ENCODE measurements around the gene MAGOH. TPM values are rescaled to one million over a fixed set of nuclear protein-coding genes. Genes with fewer than 3 reads are reported as not detected.
"Not testable (repeated sequence)": the region's sequence is repeated elsewhere in the genome, so short reads cannot be mapped to it uniquely, and the experiment has no call there.

MAGOH gene
- total RNA-seq (2014; rRNA removed; shearing (Covaris generic)), result 37.7 and 45.4 TPM in 2 replicates
- polyA plus RNA-seq (2015; cell fraction: cytosol; rRNA removed), result 50.1 and 66.0 TPM in 2 replicates
- 11.4 and 17.6 TPM in 2 replicates for polyA plus RNA-seq (2015; cell fraction: nucleus; rRNA removed)

DNA sequence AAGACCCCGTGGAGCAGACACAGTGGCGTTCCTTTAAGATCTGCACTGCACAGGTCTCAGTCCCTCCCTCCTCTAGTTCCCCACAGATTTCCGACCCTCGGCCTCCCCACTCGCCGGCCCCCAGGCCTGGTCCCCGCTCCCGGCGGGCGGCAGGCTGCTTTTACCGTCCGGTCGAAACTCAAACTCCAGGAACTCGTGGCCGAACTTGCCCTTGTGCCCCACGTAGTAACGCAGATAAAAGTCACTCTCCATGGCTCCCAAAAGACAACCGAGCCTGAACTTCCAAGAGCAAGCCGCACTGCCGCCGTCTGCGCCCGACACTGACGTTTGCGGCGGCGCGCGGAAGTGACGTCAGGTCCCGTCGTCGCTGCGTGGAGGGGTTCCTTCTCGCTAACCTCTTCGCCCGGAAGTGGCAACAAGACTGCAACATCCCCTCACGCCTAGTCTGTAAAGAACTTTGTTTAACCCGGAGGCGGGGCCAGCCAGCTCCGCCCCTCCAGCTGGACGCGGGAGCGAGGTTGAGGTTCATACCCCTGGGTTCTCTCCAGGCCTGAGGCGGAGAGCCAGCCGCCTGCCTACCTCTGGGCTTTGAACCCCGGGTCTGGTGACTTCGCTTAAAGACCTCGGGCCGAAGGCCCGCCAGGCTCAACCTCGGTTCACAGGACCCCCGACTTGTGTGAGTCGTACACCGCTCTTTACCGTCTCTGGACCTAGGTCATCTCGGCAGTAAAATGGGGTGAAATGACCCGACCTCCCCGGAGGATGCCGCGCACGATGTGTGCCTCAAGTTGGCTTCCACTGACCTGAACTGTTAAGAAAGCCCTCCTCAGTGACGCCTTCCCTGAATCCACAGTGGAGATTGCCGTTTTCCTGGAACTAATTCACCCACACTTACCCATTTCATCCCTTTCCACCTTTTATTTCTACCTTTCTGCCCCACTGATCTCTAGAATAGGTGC is at the start of gene MAGOH:
Gene MAGOH, minus strand, starts transcription at position 322 of the 959 bp plus-strand sequence. Its CDS starts 70 bp downstream, at position 252.
- in situ Hi-C loops (cut with HindIII; ENCODE audit: low pct_unique_long_range_greater_than_20kb, low sequenced_read_pairs), result no loop called here
- DNase-seq (ENCODE audit: low read depth, low spot score), result peak; percentile 93

DNA sequence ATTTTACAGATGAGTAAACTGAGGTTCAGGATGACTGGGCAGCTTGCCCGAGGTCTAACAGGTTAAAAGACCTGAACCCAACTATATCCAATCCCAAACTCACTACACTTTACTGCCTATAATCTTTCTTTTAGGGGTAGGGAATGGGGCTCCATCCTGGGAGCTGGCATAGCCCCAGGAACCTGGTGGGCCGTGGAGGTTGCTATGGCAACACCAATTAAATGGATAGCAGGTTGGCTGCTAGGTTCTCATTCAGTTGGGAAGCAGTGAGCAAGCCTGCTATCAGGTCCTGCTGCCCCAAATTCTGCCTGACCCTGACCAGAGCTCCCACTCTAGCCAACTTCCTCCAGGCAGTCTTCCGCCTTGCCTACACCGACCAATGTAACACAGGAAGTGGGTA is 48.6 kb upstream of the MAGOH start:
- no peak for DNase-seq (ENCODE audit: low read depth, low spot score)
- in situ Hi-C loops (cut with HindIII; ENCODE audit: low pct_unique_long_range_greater_than_20kb, low sequenced_read_pairs), result no loop called here

DNA sequence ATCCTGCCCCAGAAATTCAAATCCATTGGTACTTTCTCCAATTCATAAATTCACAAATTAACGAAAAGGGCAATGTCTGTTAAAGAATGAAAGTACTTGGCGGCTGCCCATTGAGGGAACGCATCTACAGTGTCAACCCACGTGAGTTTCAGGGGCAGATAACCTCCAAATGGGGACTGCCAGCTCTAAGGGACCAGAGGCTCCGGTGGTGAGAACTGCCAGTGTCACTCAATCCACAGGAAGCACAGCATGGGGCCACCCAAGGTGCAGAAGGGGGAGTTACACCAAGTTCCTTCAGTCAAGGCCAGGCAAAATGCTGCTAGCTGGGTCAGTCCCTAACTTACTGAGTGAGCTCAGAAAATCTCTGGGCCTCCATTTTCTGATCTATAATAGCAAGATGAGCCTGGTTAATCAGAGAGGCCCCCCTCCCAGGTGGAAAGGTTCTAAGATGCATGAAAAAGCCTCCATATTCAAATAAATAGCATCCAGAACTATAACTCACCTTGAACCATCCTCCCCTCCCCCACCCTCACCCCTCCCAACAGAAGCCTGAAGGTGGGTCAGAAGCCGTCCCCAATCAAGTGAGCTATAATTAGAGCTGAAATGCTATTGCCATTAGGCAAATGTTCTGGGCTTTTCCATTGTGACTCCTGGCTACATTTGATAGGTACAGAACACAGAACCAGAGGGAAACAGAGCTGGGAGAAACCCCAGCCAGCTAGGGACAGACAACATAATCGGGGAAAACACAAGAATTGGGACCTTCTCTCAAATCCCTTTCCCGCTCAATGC is 47.8 kb upstream of the MAGOH start:
- in situ Hi-C loops (cut with HindIII; ENCODE audit: low pct_unique_long_range_greater_than_20kb, low sequenced_read_pairs), result no loop called here
- DNase-seq (ENCODE audit: low read depth, low spot score), result no peak

DNA sequence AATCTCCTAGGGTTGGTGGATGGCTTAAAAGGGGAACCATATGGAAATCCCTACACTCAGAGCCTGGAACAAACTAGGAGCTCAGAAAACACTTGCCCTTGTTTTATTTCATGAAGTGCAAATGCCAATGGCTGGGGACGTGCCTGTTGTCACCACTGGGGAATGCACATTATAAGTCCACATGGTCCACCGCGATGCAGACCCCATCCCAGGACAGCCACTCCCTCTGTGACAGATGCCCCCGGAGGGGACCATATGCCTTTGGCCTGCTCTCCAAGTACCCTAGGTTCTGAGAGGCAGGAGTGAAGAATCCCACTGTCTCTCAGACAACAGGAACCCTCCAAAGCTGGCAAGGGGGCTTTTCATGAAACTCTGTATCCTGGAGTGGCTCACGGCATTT is 47.2 kb upstream of the MAGOH start:
- DNase-seq (ENCODE audit: low read depth, low spot score), result no peak
- in situ Hi-C loops (cut with HindIII; ENCODE audit: low pct_unique_long_range_greater_than_20kb, low sequenced_read_pairs), result no loop called here

DNA sequence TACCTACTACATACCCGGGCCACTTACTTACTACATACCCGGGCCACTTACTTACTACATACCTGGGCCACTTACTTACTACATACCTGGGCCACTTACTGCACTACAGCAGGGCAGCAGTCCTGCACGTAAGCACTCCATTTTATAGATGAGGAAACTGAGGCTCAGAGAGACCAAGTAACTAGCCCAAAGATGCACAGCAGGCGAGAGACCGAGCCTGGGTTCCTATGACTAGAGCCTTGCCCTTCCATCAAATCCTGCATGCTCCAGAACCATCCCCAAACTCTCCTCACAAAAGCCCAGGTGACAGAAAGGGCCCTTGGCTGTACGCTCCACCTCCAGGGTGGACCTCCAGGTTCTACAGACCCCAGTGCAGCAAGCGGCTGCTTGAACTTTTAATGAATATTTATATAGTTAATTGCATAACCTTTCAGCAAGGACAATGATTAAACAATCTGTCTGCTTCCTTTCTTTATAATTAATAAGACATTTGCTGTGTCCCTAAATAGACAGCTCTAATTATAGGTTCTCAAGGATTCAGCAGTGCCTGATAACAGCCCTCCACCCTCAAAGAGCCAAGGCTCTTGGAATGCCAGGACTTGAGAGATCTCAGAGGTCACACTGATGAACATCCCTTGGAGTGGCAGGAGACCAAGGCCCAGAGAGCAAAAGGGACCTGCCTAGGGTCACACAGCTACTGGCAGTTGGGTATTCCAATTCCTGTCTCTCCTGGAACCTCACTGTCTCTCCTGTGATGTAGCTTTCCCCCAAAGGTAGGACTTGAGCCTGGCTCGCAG is 46.1 kb upstream of the MAGOH start:
- no peak for DNase-seq (ENCODE audit: low read depth, low spot score)
- in situ Hi-C loops (cut with HindIII; ENCODE audit: low pct_unique_long_range_greater_than_20kb, low sequenced_read_pairs), result no loop called here

DNA sequence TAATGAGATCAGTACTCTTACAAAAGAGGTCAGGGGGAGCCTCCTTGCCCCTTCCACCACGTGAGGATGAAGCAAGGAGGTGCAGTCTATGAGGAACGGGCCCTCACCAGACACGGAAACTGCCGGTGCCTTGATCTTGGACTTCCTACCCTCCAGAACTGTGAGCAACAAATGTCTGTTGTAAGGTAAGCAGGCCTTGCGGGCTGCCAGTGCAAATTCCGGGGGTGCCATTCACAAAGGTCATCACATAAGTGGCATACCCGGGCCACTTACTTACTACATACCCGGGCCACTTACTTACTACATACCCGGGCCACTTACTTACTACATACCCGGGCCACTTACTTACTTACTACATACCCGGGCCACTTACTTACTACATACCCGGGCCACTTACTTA is 44.8 kb upstream of the MAGOH start:
- in situ Hi-C loops (cut with HindIII; ENCODE audit: low pct_unique_long_range_greater_than_20kb, low sequenced_read_pairs); DNase-seq (ENCODE audit: low read depth, low spot score): not testable (repeated sequence)

DNA sequence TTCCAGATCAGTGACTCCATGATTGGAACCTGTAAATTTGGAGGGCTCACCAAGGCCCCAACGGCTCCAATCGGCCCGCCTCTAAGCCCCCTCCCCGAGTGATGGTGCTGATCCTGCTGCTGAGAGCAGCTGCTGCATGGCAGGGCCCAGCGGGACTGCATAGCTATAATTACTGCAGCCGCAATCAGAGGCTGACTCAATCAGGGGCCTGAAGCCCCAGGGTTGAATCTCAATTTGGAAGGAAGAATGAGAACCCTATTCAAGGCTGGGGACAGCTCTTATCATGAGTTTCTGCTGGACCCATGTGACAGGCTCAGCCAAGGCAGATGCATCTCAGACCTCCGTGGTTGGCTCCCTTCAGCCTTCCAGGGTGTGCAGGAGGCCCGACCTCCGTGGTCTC is 42.8 kb upstream of the MAGOH start:
- in situ Hi-C loops (cut with HindIII; ENCODE audit: low pct_unique_long_range_greater_than_20kb, low sequenced_read_pairs), result no loop called here
- peak; percentile 67 for DNase-seq (ENCODE audit: low read depth, low spot score)

DNA sequence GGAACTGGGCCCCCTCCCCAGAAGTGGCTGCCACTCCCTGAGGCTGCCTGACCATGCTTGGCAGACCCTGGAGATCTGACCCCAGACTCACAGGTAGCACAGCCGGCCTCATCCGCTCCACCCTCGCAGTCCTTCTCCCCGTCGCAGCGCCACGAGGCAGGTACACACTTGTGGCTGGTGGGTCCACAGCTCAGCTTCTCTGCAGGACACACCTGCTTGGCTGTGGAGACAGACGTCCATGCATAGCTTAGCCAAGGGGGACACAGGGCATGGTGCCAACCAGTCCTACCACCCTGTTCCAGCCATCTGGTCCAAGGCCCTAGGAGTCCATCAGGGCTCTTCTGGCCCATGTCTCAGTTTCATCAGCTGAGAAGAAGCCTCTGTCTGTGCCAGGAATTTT is 42.2 kb upstream of the MAGOH start:
- in situ Hi-C loops (cut with HindIII; ENCODE audit: low pct_unique_long_range_greater_than_20kb, low sequenced_read_pairs), result no loop called here

DNA sequence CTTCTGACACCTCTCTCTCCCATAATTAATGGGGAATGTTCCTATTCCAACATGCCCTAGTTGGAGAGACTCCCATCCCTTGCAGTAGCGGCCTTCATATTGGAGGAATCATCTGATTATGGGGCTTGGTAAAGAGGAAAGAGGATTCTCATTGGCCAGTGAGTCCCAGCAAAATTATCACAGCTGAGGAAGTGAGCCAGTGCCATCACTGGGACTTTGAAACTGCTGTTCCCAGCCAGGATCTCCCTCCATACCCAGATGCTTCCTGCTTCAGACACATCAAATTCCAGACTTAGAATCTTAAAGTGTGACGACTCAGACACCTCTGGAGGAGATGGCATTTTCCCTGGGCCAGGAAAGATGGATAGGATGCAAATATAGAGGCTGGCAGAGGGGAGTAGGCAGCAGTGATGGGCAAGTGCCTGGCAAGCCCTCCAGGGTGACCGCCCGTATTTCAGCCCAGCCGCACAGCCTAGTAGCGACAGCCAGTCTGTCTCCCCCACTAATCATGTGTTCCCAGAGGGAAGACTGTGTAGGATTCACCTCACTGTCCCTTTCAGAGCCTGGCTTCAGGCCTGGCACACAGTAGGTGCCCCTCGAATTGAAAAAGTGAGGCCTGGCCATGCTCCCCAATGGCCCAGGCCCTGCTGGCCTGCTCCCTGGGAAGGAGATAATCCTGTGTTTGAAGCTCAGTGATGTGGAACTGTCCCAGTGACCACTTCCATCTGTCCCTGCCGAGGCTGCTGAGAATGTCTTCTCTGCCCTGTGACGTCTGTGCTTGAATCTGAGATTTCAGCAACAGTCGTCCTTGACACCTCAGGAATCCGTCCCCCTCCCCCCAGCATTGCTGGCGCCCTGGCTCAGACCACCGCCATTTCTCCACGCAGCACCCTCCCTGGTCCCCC is 41.2 kb upstream of the MAGOH start:
- no peak for DNase-seq (ENCODE audit: low read depth, low spot score)
- in situ Hi-C loops (cut with HindIII; ENCODE audit: low pct_unique_long_range_greater_than_20kb, low sequenced_read_pairs), result no loop called here

More for the DNA sequence above, 42.2 kb upstream of the MAGOH start:
- DNase-seq (ENCODE audit: low read depth, low spot score), result no peak

DNA sequence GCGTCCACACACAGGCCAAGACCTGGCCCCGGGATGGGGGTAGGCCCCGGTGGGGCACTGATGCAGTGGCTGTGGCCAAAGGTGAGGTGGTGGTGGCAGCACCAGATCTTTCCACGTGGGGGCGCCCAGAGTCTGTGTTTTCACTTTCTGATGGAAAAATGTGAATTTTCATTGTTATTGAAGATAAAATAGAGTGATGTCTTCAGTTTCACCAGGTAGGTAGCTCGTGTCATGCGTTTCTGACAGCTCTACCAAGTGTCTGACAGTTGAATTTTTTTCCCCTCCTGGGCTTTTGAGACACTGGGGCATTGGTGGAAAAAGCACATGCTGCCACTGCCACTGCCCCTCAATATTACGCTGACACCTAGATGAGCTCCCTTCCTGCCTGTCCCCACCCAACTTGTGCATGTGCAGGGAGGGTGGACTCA is 40.0 kb upstream of the MAGOH start:
- DNase-seq (ENCODE audit: low read depth, low spot score), result peak; percentile 39
- in situ Hi-C loops (cut with HindIII; ENCODE audit: low pct_unique_long_range_greater_than_20kb, low sequenced_read_pairs), result no loop called here

DNA sequence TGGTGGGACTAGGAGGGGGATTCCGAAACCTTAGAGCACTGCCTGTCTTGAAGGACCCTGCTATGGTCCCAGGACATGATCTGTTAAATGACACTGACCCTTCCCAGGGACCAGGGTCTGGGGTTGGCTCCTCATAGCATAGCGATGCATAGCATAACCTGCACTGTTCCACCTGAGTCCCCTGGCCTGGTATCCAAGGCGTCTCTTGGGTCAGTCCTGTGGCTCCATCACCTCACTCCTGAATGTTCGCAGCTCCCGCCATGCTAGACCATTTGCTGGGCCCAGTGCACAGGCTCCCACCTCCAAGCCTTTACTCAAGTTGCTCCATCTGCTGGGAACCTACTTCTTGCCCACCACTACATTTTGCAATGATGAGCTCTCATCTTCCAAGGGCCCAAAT is 39.0 kb upstream of the MAGOH start:
- DNase-seq (ENCODE audit: low read depth, low spot score), result no peak
- in situ Hi-C loops (cut with HindIII; ENCODE audit: low pct_unique_long_range_greater_than_20kb, low sequenced_read_pairs), result no loop called here

DNA sequence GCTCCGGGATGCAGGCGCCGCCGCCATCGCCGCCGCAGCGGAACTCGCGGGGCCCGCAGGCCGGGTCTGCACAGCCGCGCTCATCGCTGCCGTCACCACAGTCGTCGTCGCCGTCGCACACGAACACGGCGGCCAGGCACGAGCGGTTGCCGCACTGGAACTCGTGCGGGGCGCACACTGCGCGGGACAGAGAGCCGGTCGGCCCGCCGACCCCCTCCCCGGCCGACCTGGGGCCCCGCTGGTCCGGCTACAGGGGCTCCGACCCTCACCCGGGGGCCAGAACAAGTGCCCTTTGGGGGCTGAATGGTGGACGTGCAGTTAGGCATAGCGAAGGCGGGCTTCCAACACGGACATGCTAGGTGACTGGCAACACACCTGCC is 38.6 kb upstream of the MAGOH start:
- in situ Hi-C loops (cut with HindIII; ENCODE audit: low pct_unique_long_range_greater_than_20kb, low sequenced_read_pairs), result no loop called here
- DNase-seq (ENCODE audit: low read depth, low spot score), result no peak

DNA sequence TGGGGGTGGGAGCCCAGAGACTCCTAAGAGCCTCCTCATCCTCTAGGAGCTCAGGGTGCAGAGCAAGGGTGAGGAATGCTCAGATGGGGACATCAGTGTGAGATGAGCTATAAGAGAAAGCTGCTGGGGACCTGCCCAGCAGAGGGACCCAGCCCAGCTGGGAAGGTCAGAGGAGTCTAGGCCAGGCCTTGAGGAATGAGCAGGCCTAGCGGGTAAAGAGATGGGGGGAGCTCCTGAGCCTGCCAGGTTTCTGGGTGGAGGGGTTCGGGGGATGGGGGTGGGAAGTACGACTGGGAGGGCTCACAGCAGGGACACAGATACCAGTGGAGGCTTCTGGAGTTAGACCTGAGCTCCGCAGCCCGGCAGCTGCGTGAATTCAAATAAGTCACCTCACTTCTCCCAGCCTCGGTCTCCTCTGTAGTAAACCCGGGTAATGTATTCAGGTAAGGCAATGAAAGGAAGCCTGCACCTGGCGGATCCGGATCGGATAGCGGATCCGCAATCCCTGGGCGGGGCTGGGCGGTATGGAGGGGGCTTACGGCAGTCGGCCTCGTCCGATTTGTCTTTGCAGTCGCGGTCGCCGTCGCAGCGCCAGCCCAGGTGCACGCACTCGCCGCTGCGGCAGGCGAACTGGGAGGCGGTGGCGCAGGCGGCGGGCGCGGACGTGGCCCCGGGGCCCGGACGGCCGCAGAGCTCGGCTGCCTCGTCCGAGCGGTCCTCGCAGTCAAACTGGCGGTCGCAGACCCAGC is 38.0 kb upstream of the MAGOH start:
- DNase-seq (ENCODE audit: low read depth, low spot score), result no peak
- in situ Hi-C loops (cut with HindIII; ENCODE audit: low pct_unique_long_range_greater_than_20kb, low sequenced_read_pairs), result no loop called here

DNA sequence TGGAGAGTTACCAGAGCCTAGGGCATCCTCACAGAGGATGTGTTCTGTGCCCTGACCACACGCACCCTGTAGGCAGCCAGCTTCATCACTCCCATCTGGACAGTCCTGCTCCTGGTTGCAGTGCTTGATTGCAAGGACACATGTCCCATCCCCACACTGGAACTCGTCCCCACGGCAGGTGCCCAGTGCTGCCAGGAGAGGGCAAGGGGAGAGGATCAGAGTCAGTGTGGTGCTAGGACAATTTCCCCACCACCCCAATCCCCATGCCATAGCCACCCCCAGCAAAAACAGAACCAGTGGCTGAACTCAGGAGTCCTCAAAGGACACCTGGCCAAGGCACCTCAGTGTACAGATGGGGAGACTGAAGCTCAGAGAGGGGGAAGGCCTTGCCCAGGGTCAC is 37.2 kb upstream of the MAGOH start:
- DNase-seq (ENCODE audit: low read depth, low spot score), result no peak
- in situ Hi-C loops (cut with HindIII; ENCODE audit: low pct_unique_long_range_greater_than_20kb, low sequenced_read_pairs), result no loop called here

DNA sequence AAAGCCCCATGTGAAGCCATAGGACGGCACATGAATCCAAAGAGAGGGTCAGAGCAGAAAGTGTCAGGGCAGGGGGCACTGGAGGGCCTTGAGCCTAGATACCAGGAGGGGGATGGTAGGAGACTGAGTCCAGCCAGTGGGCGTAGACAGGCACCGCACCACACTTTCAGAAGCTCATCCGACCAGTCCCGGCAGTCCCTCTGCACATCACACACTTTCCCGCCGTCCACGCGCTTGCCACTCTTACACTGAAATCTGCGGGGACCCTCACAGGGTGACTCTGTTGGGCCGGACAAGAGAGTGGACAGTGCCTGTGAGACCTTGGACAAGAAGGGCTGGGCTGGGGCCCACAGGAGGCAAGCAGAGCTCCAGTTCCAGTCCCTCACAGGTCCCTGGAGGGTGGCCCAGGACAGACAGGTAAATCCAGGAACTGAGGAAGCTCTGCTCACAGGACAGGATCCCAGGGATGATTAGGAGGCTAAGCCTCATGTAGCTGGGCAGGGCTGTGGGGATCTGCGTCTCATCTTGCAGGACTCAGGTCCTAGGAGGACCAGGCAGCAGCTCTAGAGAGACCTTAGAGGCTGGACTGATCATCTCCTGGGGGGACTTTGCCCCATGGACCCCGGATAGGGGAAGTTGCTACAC is 36.3 kb upstream of the MAGOH start:
- in situ Hi-C loops (cut with HindIII; ENCODE audit: low pct_unique_long_range_greater_than_20kb, low sequenced_read_pairs), result no loop called here
- no peak for DNase-seq (ENCODE audit: low read depth, low spot score)

DNA sequence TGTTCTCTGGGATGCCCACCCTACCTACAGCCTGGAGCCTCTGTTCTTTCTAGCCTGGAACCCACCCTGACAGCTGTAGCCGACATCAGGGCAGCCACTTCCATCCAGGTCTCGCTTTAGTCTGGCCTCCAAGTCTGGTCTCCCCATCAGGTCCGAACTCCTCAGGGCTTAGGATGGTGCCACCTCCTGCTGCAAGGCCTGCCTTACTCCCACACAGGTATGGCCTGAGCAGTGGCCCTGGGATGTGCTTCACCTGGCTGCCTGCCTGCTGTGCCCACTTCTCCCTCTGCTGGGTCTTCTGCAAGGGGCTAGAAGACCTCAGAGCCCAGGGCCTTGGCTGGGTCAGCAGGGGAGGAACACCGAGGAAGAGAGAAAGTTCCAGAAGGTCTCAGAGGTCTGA is 35.7 kb upstream of the MAGOH start:
- in situ Hi-C loops (cut with HindIII; ENCODE audit: low pct_unique_long_range_greater_than_20kb, low sequenced_read_pairs), result no loop called here
- no peak for DNase-seq (ENCODE audit: low read depth, low spot score)
